ENCODE results near the gene SLITRK5. TPM values are rescaled to one million over a fixed set of nuclear protein-coding genes. Genes with fewer than 3 reads are reported as not detected.

SLITRK5 gene
- total and polyA plus RNA-seq, 2 donors (not counting 3 experiments of a cell fraction or from before 2014, with no cell fraction given): 0.01 to 0.04 TPM

DNA sequence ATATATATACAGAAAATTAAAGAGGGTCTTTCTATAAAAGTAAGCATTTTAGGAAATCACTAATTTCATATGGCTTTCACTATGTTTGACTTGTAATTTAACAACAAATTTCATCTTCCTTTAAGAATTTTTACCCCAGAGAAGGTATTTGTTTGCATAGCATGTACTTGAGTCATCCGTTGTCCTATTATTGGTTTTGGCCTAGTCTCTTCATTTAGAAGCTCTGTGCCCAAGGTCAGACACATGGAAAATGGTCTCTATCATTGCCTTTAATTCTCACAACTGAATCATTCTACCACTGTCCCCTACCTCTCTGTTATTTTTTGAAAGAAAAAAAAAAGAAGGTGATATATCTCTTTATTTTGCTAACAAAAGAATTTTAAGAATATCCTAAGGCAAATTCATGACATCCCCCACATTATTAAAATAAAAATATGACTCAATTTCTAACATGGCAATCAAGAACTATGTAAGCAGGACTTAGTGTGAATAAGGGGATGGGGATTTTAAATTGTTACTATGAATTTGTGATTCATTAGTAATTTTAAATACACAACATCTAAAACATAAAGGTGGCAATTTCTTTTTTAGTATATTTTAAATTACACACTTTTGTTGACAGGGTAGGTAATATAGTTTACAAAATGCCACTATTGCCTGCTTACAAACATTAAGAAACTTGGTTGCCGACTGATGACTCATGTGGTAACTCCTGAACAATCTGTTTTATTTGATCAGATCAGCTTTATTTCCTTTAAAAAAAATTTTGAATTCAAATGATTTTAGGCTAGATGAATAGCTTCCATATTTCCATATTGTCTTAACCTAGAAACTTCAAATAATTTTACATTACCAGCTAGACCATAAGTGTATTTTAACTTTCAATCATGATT, 13.9 kb downstream of the SLITRK5 start:
- dilution Hi-C loops (cut with MboI; ENCODE audit: extremely low pct_ligation_motif_present, low sequenced_read_pairs): no loop called here
- H3K9me3 ChIP-seq (replicated peaks; ENCODE audit: control insufficient read depth, insufficient read depth, low read length): no peaks in the 10 kb centered on the region
- H3K27me3 ChIP-seq (ENCODE audit: control insufficient read depth in 2 of 2, insufficient read depth in 2 of 2, low read length in 2 of 2): no peaks in the 10 kb centered on the region
- H3K9ac ChIP-seq (replicated peaks; ENCODE audit: extremely low read depth, insufficient read depth, low read length): no peak overlapping the region
- POLR2A ChIA-PET: no interaction called here
- H3K4me2 ChIP-seq (ENCODE audit: insufficient read depth, low read length): no peak overlapping the region
- H3K27ac ChIP-seq (ENCODE audit: insufficient read depth, low read depth, low read length): no peak overlapping the region
- DNase-seq (ENCODE audit: low read depth, low spot score): no peak
- TF ChIP-seq GATA2 (IDR thresholded peaks at IDR 0.05; ENCODE audit: insufficient read depth, insufficient read length, low read depth, low read length) (no peak), FOS (IDR thresholded peaks at IDR 0.05; ENCODE audit: borderline replicate concordance, insufficient read depth, low read length) (no peak), POLR2A (IDR thresholded peaks at IDR 0.05; ENCODE audit: low read depth, low read length) (no peak), EZH2 (IDR thresholded peaks at IDR 0.05; ENCODE audit: borderline replicate concordance, low read depth, low read length, severe bottlenecking) (no peak), POLR2AphosphoS5 (IDR thresholded peaks at IDR 0.05; ENCODE audit: insufficient read depth, low read depth, low read length) (no peak), MYC (IDR thresholded peaks at IDR 0.05; ENCODE audit: low read depth, low read length) (no peak), JUN (IDR thresholded peaks at IDR 0.05; ENCODE audit: borderline replicate concordance, insufficient read depth, insufficient read length, low read depth) (no peak)
- TF ChIP-seq, protein P1, sequence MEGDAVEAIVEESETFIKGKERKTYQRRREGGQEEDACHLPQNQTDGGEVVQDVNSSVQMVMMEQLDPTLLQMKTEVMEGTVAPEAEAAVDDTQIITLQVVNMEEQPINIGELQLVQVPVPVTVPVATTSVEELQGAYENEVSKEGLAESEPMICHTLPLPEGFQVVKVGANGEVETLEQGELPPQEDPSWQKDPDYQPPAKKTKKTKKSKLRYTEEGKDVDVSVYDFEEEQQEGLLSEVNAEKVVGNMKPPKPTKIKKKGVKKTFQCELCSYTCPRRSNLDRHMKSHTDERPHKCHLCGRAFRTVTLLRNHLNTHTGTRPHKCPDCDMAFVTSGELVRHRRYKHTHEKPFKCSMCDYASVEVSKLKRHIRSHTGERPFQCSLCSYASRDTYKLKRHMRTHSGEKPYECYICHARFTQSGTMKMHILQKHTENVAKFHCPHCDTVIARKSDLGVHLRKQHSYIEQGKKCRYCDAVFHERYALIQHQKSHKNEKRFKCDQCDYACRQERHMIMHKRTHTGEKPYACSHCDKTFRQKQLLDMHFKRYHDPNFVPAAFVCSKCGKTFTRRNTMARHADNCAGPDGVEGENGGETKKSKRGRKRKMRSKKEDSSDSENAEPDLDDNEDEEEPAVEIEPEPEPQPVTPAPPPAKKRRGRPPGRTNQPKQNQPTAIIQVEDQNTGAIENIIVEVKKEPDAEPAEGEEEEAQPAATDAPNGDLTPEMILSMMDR (IDR thresholded peaks at IDR 0.05; ENCODE audit: extremely low read depth in 1 of 2, insufficient read depth in 1 of 2, low read depth in 1 of 2, low read length in 2 of 2): no peak
- TF ChIP-seq, protein P2, sequence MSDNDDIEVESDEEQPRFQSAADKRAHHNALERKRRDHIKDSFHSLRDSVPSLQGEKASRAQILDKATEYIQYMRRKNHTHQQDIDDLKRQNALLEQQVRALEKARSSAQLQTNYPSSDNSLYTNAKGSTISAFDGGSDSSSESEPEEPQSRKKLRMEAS (IDR thresholded peaks at IDR 0.05; ENCODE audit: insufficient read depth, insufficient read length): no peak
- H3K4me1 ChIP-seq (ENCODE audit: control insufficient read depth, extremely low read depth, insufficient read depth, low read length): no peaks in the 10 kb centered on the region
- no peak overlapping the region for H2AFZ ChIP-seq (ENCODE audit: low read depth, low read length)
- intact Hi-C loops (cut with micrococcal nuclease): no loop called here
- no peak for FAIRE-seq
- no TSS peak for BruUV-seq (replicated peaks)
- no peaks in the 10 kb centered on the region for H3K9me1 ChIP-seq (replicated peaks; ENCODE audit: control insufficient read depth, extremely low read depth, insufficient read depth, low read length)
- no peaks in the 10 kb centered on the region for H3K36me3 ChIP-seq (ENCODE audit: control insufficient read depth in 2 of 2, extremely low read depth in 1 of 2, insufficient read depth in 2 of 2, low read length in 2 of 2)
- CTCF ChIA-PET: no interaction called here
- no peak overlapping the region for H3K4me3 ChIP-seq (replicated peaks in 1 of 3; ENCODE audit: insufficient read depth in 1 of 3, low read depth in 1 of 3, low read length in 3 of 3)
- H3K79me2 ChIP-seq (ENCODE audit: control insufficient read depth, insufficient read depth, low read length): no peaks in the 10 kb centered on the region
- no peaks in the 10 kb centered on the region for H4K20me1 ChIP-seq (replicated peaks; ENCODE audit: control insufficient read depth, extremely low read depth, insufficient read depth, low read length)

Data from endothelial cell of umbilical vein (primary cell).